GM21825 (cell line): Measurements from ENCODE around the gene ATP6AP1.

Experiments used
- ATAC-seq: cut with Tn5 transposase; IDR thresholded peaks from one replicate; pipeline ENCODE4 v1.9.1; 2021; ENCODE audit warnings: mild to moderate bottlenecking, moderate library complexity; ENCODE audit not compliant: unreplicated experiment

The ATP6AP1 gene

GRCh38 chrX:154486052-154486395, 57.5 kb downstream of the ATP6AP1 start:
- ATAC-seq: no peak
